NCI-H128 (cell line): ENCODE results near the gene SREK1IP1.

Experiments used
- DNase-seq: peaks from one replicate; lab custom pipeline; 2025; ENCODE audit not compliant: unreplicated experiment; lab: John Stamatoyannopoulos, UW

Gene SREK1IP1

GRCh38 chr5:64768358-64769312 lies at the start of gene SREK1IP1, which contains the start of gene CWC27:
TSS of gene SREK1IP1 (minus strand) at chr5:64768691. CDS start at chr5:64768517, 174 bp downstream.
TSS of gene CWC27 (plus strand) at chr5:64768930. CDS start at chr5:64769147, 217 bp downstream.
- DNase-seq: peak; percentile 71

DNA sequence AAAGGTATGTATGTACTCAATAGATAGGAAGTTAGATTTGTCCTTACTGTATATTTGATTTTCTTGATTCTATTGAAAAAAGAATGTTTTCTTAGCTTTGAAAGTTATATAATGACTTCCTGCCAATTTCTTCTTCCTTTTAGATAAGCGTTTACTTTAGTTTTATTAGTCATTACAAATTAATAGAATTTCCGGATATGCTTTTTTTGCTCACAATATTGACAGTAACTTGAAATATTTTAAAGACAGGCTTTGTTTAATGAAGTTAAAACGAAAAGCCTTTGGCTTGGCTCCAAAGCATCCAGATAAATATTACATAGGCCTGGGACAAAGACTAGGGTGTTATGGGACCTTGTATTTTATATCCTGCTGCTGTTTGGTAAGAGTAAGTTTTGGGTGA lies 49.8 kb upstream of the SREK1IP1 start:
- no peak for DNase-seq

- no peak for DNase-seq
Measured at GRCh38 chr5:64814073-64814472, 45.6 kb upstream of the SREK1IP1 start.

- no peak for DNase-seq
Measured at GRCh38 chr5:64811050-64811640, 42.7 kb upstream of the SREK1IP1 start.

DNA sequence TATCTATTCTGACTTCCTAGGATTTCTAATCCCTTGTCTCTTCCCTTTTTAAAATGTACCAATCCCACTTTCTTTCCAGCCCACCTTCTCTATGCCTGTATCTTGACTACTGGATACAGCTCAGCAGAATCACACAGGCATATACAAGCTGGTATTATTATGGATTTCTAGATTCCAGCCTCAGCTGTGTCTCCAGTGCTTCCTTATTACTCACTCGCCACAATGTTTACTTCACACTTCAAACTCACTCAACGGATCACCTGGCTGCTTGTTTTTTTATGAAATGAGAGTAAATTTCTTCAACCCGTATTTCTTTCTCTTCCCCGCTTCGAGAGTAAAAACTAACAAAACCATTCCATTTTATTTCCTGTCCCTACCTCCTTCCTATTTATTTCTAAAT lies 39.0 kb upstream of the SREK1IP1 start:
- DNase-seq: no peak

- no peak for DNase-seq
Measured at GRCh38 chr5:64806537-64806936, 38.0 kb upstream of the SREK1IP1 start.

- DNase-seq: no peak
Measured at GRCh38 chr5:64800926-64801325, 32.4 kb upstream of the SREK1IP1 start.

- DNase-seq: no peak
Measured at GRCh38 chr5:64796301-64796700, 27.8 kb upstream of the SREK1IP1 start.

DNA sequence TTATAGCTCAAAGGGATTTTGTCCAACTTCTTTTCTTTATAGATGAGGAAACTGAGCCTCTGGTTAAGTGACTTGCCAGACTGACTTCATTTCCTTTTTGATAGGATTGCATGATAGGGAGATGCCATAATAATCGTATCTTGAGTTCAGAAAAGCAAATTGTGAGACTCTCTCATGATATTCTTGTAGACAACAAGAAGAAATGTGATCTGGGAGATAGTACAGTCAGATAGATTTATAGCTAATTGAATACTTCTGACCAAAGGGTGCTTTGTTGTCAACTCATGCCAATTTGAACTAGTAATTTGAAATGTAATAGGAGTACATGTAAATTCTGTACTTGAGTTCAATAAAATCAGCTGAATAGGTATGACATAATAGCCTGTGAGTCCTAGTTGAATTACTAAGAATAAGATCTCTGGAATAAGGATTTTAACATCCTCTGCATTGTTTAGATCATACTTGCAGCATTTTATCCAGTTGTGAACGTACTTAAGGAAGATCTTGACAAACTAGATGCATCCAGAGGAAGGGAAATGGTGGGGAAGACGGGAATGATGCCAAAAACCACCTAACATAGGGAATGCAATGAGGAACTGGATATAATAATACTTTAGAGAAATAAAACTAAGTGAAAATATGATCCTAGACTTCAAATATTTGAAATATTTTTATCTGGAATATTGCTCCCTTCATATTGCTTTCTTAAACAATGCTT lies 25.7 kb upstream of the SREK1IP1 start:
- DNase-seq: no peak

GRCh38 chr5:64792469-64792868 lies 24.0 kb upstream of the SREK1IP1 start:
- no peak for DNase-seq

GRCh38 chr5:64790210-64790609 lies 21.7 kb upstream of the SREK1IP1 start:
- no peak for DNase-seq

DNA sequence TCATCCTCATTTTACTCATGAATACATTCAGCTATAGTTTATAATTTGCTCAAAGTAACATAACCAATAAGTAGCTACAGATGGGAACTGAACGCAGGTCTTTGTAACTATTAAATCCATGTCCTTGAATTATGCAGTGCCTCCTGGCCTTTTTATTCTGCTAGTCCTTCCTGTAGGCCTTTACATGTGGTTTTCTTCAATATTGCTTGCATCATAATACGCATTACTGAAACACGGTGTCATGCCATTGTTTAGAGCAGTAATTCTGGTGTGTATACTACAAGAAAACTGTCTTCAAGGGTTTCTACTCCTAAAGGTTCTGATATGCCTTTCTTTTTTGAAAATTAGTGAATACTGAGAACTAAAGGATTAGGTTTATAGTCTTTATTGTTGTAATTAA lies 21.0 kb upstream of the SREK1IP1 start:
- DNase-seq: no peak

DNA sequence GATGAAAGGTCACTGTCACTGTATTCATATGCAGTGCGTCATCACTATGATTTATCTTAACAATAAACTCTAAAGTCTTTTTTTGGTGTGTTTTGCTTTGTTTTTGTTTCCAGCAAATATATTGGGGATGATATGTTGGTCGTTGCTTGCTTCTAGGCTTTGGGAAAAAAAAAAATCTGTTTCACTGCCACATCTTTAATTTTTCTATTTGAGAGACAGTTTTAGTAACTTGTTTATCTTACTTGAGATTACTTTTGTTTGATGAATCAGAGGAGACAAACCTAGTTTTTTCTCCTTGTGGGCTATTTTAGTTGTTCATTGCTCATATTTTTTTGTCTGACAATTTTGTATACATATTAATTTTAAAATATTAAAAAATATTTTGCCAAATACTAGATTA lies 19.7 kb upstream of the SREK1IP1 start:
- DNase-seq: no peak

DNA sequence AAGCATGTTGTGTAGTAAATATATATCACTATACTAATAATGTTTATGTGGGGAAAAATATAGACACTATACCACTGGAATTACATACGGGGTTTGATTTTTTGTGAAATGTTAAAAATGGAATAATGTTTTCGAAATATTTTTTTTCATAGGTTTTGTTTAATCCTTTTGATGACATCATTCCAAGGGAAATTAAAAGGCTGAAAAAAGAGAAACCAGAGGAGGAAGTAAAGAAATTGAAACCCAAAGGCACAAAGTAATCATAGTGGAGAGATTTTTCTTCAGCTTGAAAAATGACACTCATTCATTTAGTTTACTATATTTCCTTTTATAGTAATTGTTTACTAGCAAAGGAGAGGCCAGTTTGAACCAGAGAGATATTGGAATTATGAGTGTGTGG lies 17.9 kb upstream of the SREK1IP1 start:
- DNase-seq: no peak

GRCh38 chr5:64784451-64785025 lies 16.0 kb upstream of the SREK1IP1 start:
- peak; percentile 34 for DNase-seq

- no peak for DNase-seq
Measured at GRCh38 chr5:64775291-64775690, 6.8 kb upstream of the SREK1IP1 start.

DNA sequence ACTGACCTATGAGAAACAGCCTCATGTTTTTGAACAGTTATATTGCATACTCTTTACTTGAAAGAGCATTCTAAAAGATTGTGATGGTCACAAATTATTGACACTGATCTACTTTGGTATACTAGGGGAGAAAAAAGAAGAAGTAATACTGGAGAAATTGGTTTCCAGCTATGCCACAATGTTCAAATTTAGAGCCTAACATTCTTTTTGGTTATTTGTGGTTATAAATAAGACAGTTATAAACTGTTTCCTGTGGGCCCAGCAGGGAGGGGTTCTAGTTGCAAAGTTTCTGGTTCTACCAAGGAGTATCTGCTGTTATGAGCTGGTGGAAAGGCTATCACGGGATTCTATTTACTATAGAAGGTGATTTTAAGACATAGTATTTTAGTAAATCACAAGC lies 5.0 kb upstream of the SREK1IP1 start:
- no peak for DNase-seq

DNA sequence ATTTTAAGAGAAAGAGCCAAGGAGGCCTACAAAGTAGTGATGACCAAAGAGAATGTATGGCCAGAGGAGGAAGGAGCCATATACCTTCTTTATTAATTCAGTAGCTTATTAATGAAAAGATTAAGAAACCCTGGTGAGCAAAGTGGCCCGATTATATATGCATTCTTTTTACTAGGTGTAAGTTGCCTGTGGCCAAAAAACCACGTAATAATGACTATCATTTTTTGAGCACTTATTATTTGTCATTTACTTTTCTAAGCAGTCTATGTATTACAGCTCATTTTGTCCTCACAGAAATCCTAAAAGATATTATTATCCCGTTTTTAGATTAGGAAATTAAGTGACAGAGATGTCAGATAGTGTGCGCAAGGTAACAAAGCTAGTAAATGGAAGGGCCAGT lies 3.2 kb upstream of the SREK1IP1 start:
- no peak for DNase-seq

GRCh38 chr5:64769855-64770254 lies 1.4 kb upstream of the SREK1IP1 start:
- DNase-seq: no peak

- DNase-seq: no peak
Measured at GRCh38 chr5:64767959-64768357, 533 bp downstream of the SREK1IP1 start.

DNA sequence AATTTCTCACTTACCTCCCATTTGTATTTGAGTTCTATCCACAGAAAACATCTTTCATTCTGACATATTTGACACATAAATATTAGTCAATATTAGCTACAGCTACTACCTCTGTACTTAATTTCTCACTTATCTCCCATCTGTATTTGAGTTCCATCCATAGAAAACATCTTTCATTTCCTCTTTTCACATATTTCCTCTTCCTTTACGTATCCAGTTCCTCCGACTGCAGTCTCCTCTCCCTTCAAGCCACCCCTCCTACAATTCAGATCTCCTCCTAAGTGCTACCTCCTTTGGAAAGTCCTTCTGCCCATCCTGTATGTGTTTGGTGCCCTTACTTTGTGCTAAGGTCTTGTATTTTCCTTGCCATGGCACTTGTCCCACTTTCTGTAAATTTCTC lies 1.6 kb downstream of the SREK1IP1 start:
- no peak for DNase-seq
